DND-41 (cell line): Measurements from ENCODE around the gene KXD1.

Experiments used
- ATAC-seq: fragments of 200-7000 bp; cut with Tn5 transposase; 3 replicates; pipeline ENCODE4 v1.9.1; 2021; ENCODE audit warnings: low read depth; ENCODE audit not compliant: insufficient read depth
- DNase-seq: peaks from one replicate; pipeline ENCODE4 v3.0.0-alpha.2; 2020
- H2AFZ ChIP-seq: 2 replicates; pipeline ENCODE4 v1.6.0; 2012; ENCODE audit warnings: low read depth, low read length
- H3K27ac ChIP-seq: 2 replicates; pipeline ENCODE4 v1.5.1; 2012; ENCODE audit warnings: low read length, inconsistent platforms
- H3K27me3 ChIP-seq: fragments of 200-600 bp; sonication (generic); 2 replicates; pipeline ENCODE4 v1.6.0; 2012; ENCODE audit warnings: low read length, mild to moderate bottlenecking, inconsistent platforms; ENCODE audit not compliant: insufficient read depth, poor library complexity
- H3K36me3 ChIP-seq: 2 replicates; pipeline ENCODE4 v1.5.1; 2012; ENCODE audit warnings: low read length, inconsistent platforms; ENCODE audit not compliant: insufficient read depth
- H3K4me1 ChIP-seq: 2 replicates; pipeline ENCODE4 v1.5.1; 2012; ENCODE audit warnings: mild to moderate bottlenecking, low read length; ENCODE audit not compliant: insufficient read depth
- H3K4me2 ChIP-seq: 2 replicates; pipeline ENCODE4 v1.6.0; 2012; ENCODE audit warnings: mild to moderate bottlenecking, moderate library complexity, low read length, inconsistent platforms; ENCODE audit not compliant: insufficient read depth
- H3K4me3 ChIP-seq, 2 experiments: fragments of 200-600 bp in 1 of 2; shearing (Covaris generic) in 1 of 2; 2 replicates each; pipeline ENCODE4 v1.5.1; 2012 to 2016; ENCODE audit warnings: inconsistent platforms in 2 of 2, low read length in 2 of 2, mild to moderate bottlenecking in 2 of 2, low read depth in 1 of 2, moderate library complexity in 1 of 2
- H3K79me2 ChIP-seq: 2 replicates; pipeline ENCODE4 v1.6.0; 2012; ENCODE audit warnings: low read length, inconsistent platforms; ENCODE audit not compliant: insufficient read depth
- H3K9ac ChIP-seq: 2 replicates; pipeline ENCODE4 v1.6.0; 2012; ENCODE audit warnings: low read depth, mild to moderate bottlenecking, inconsistent platforms, low read length, moderate library complexity
- H3K9me3 ChIP-seq: 2 replicates; pipeline ENCODE4 v1.5.1; 2012; ENCODE audit warnings: low read length, moderate library complexity, mild to moderate bottlenecking, inconsistent platforms; ENCODE audit not compliant: insufficient read depth, severe bottlenecking
- H4K20me1 ChIP-seq: 2 replicates; pipeline ENCODE4 v1.6.0; 2012; ENCODE audit warnings: low read length; ENCODE audit not compliant: insufficient read depth
- EZH2 ChIP-seq: IDR thresholded peaks from 3 replicates; pipeline ENCODE4 v1.6.1; 2012; ENCODE audit warnings: borderline replicate concordance, low read depth, mild to moderate bottlenecking, moderate library complexity, low read length, inconsistent platforms; ENCODE audit not compliant: severe bottlenecking
- TF ChIP-seq, protein P1 (sequence below): IDR thresholded peaks from 2 replicates; pipeline ENCODE4 v1.5.1; 2012; ENCODE audit warnings: borderline replicate concordance, low read length, moderate library complexity, mild to moderate bottlenecking; ENCODE audit not compliant: poor library complexity, severe bottlenecking; ENCODE audit errors: extremely low read depth

The KXD1 gene

DNA sequence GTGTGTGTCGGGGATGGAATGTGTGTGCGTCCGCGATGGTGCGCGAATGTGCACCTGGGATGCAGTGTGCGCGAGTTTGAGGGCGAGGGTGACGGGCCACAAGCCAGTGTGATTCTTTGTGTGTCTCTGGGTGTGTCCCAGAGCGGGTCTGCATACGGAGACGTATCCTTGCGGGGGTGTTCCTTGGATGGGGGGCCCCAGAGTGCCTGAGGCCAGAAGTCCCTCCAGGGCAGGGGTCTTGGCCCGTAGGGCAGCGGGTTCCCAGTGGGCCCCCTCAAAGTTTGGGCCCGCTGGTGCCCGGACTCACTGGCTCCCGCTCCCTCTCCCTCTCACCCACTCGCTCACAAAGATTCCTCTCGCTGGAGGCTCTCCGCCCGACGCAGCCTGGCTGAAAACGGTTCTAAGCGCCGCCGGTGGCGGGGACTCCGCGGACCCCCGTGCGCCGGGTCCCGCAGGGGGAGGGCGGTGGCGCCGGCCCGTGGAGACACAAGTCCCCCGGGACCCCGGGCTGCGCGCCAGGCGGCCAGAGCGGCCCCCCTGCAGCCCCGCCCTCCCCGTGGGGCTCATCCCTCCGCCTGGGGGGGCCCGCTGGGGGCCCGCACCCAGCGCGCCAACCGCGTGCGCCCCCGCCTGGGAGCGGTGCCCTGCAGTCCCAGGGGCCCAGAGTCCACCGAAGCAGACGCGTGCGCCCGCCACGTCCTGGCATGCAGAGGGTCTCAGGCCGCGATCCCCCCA lies 48.0 kb downstream of the KXD1 start:
- peaks cover 22% of the 10 kb centered on the region for H3K27me3 ChIP-seq
- H3K9ac ChIP-seq: no peak overlapping the region
- no peak overlapping the region for H3K4me3 ChIP-seq
- no peaks in the 10 kb centered on the region; the same call in 1 of the 2 replicates for H4K20me1 ChIP-seq
- H3K4me2 ChIP-seq: no peak overlapping the region
- DNase-seq (no peak), ATAC-seq (no peak)
- no peaks in the 10 kb centered on the region for H3K4me1 ChIP-seq
- H3K79me2 ChIP-seq: no peaks in the 10 kb centered on the region
- no peak overlapping the region for H3K27ac ChIP-seq
- no peaks in the 10 kb centered on the region for H3K36me3 ChIP-seq
- H2AFZ ChIP-seq: no peak overlapping the region
- no peaks in the 10 kb centered on the region for H3K9me3 ChIP-seq
- TF ChIP-seq EZH2: no peak
- TF ChIP-seq, protein P1, sequence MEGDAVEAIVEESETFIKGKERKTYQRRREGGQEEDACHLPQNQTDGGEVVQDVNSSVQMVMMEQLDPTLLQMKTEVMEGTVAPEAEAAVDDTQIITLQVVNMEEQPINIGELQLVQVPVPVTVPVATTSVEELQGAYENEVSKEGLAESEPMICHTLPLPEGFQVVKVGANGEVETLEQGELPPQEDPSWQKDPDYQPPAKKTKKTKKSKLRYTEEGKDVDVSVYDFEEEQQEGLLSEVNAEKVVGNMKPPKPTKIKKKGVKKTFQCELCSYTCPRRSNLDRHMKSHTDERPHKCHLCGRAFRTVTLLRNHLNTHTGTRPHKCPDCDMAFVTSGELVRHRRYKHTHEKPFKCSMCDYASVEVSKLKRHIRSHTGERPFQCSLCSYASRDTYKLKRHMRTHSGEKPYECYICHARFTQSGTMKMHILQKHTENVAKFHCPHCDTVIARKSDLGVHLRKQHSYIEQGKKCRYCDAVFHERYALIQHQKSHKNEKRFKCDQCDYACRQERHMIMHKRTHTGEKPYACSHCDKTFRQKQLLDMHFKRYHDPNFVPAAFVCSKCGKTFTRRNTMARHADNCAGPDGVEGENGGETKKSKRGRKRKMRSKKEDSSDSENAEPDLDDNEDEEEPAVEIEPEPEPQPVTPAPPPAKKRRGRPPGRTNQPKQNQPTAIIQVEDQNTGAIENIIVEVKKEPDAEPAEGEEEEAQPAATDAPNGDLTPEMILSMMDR: no peak

GRCh38 chr19:18606281-18607225 lies 48.9 kb downstream of the KXD1 start, which contains the start of gene CRLF1:
Gene CRLF1, minus strand, starts transcription at chr19:18606799. Its CDS starts 143 bp downstream, at chr19:18606656.
- no peak within 1 kb of the TSS for H3K9ac ChIP-seq
- TF ChIP-seq, protein P1: no peak
- no peak for TF ChIP-seq EZH2
- H3K4me1 ChIP-seq: no peaks in the 10 kb centered on the region
- no peaks in the 10 kb centered on the region for H3K79me2 ChIP-seq
- H3K9me3 ChIP-seq: no peaks in the 10 kb centered on the region
- no peak within 1 kb of the TSS for H3K27ac ChIP-seq
- H2AFZ ChIP-seq: no peak within 1 kb of the TSS
- ATAC-seq (no peak), DNase-seq (no peak)
- peaks cover 2% of the 10 kb centered on the region; the same call in 1 of the 2 replicates for H4K20me1 ChIP-seq
- peaks cover 22% of the 10 kb centered on the region for H3K27me3 ChIP-seq
- no peak within 1 kb of the TSS for H3K4me2 ChIP-seq
- no peaks in the 10 kb centered on the region for H3K36me3 ChIP-seq
- no peak within 1 kb of the TSS for H3K4me3 ChIP-seq

DNA sequence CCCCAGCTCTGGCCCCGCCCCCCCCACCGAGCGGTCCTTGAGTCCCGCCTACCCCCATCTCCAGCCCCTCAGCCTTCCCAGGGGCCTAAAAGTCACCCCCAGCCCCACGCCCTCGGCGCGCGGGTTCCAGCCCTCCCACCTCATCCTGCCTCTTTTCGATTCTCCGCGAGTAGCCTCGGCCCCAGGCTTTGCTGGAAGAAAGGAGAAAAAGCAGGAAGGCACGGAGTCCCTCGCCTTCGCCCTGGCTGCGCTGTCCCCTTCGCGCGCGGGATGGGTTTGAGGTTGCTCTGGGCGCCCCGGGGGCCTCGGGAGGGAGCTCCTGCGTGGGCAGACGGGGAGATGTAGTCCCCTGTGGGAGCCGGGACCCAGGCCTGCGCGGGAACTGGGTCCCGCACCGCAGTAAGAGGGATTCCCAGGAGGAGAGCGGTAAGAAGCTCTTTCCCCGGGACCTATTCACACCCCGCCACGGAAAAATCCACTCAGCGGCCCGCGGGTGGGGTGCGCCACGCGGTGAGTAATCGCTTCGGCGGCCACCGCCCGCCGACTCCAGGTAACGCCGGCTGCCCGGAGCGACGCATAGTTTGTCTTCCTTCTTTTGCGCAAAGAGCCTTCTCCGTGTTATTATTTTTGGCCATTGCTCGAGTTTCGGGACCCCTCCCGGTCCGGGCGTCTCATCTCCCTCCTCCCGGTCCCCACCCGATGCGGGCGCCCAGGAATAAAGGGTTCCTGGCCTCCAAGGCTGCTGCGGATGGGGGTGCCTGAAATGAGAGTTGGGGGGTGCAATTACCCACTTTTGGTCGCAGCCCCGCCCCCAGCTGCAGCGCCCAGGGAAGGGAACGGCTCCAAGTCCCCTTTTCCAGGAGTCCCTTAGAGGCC lies 49.8 kb downstream of the KXD1 start:
- Histone ChIP-seq H4K20me1 (peaks cover 2% of the 10 kb centered on the region; the same call in 1 of the 2 replicates), H3K36me3 (no peaks in the 10 kb centered on the region), H3K27me3 (peaks cover 30% of the 10 kb centered on the region), H3K27ac (no peak overlapping the region), H2AFZ (no peak overlapping the region), H3K4me2 (no peak overlapping the region), H3K9ac (no peak overlapping the region), H3K9me3 (no peaks in the 10 kb centered on the region), H3K4me1 (peaks cover 7% of the 10 kb centered on the region), H3K4me3 (no peak overlapping the region), H3K79me2 (no peaks in the 10 kb centered on the region)
- DNase-seq: no peak
- TF ChIP-seq, protein P1: no peak
- TF ChIP-seq EZH2: no peak
- no peak for ATAC-seq
